GM04503 (cell line): ENCODE measurements around the gene TAB2.
"Not testable (repeated sequence)": the region's sequence is repeated elsewhere in the genome, so short reads cannot be mapped to it uniquely, and the experiment has no call there.

Source experiments
- DNase-seq: peaks from one replicate; pipeline ENCODE4 v3.0.0-alpha.2; 2012; ENCODE audit warnings: low read depth

TAB2 gene

GRCh38 chr6:149444360-149445094 is 127.0 kb downstream of the TAB2 start:
- not testable (repeated sequence) for DNase-seq

GRCh38 chr6:149445095-149445466 is 127.6 kb downstream of the TAB2 start:
- no peak for DNase-seq

GRCh38 chr6:149445573-149445972 is 128.1 kb downstream of the TAB2 start:
- no peak for DNase-seq

GRCh38 chr6:149446791-149447376 is 129.4 kb downstream of the TAB2 start:
- DNase-seq = no peak

GRCh38 chr6:149448821-149449453 is 131.4 kb downstream of the TAB2 start:
- DNase-seq = no peak

- no peak for DNase-seq
Observed at GRCh38 chr6:149449831-149450678, 132.5 kb downstream of the TAB2 start.

GRCh38 chr6:149450679-149451375 is 133.3 kb downstream of the TAB2 start:
- no peak for DNase-seq

GRCh38 chr6:149451376-149452036 is 134.0 kb downstream of the TAB2 start:
- no peak for DNase-seq

- DNase-seq = no peak
Observed at GRCh38 chr6:149452037-149452939, 134.8 kb downstream of the TAB2 start.

GRCh38 chr6:149453597-149454345 is 136.3 kb downstream of the TAB2 start:
- no peak for DNase-seq

GRCh38 chr6:149454346-149454848 is 136.9 kb downstream of the TAB2 start:
- peak; percentile 90 for DNase-seq

GRCh38 chr6:149455031-149455732 is 137.7 kb downstream of the TAB2 start:
- DNase-seq = no peak

GRCh38 chr6:149456311-149457021 is 139.0 kb downstream of the TAB2 start:
- DNase-seq = no peak

- DNase-seq = no peak
Observed at GRCh38 chr6:149457316-149457884, 139.9 kb downstream of the TAB2 start.

GRCh38 chr6:149458196-149458595 is 140.7 kb downstream of the TAB2 start:
- DNase-seq = no peak

- DNase-seq = no peak
Observed at GRCh38 chr6:149458806-149459205, 141.3 kb downstream of the TAB2 start.

GRCh38 chr6:149459761-149460160 is 142.2 kb downstream of the TAB2 start:
- DNase-seq = no peak

GRCh38 chr6:149460249-149460648 is 142.7 kb downstream of the TAB2 start:
- not testable (repeated sequence) for DNase-seq
